A549 (cell line): ENCODE measurements around the gene TIMD4. TPM values are rescaled to one million over a fixed set of nuclear protein-coding genes. Genes with fewer than 3 reads are reported as not detected.

Experiments
- ATAC-seq, 2 experiments: fragments of 200-7000 bp in 1 of 2; fragments of >200 bp in 1 of 2; cut with Nextera tagmentation in 1 of 2; cut with Tn5 transposase in 1 of 2; 3 replicates each; pipeline versions ENCODE4 v1.8.0 to v1.9.1; 2018 to 2020; ENCODE audit warnings: mild to moderate bottlenecking in 1 of 2, moderate library complexity in 1 of 2
- CTCF ChIA-PET: fragments of 300-600 bp; sonication (Branson Sonifier 250); formaldehyde crosslinking; extraction: SDS; loops from one replicate; lab custom pipeline; 2021; ENCODE audit warnings: antibody characterized with exemption, inconsistent platforms; lab: Yijun Ruan, JAX
- POLR2A ChIA-PET: fragments of 350-600 bp; formaldehyde crosslinking; extraction: SDS; loops from one replicate; lab custom pipeline; 2021; ENCODE audit warnings: antibody characterized with exemption, inconsistent platforms; lab: Yijun Ruan, JAX
- DNase-seq, 2 experiments: peaks; one replicate each; pipeline versions ENCODE4 v3.0.0 to v3.0.0-alpha.2; 2011 to 2016; ENCODE audit warnings: low read depth in 1 of 2, low spot score in 1 of 2
- FAIRE-seq: peaks from 2 replicates; lab custom pipeline; 2011; peaks lifted over from hg19 to GRCh38; lab: Jason Lieb, UNC
- H3K27ac ChIP-seq, 2 experiments: fragments of >200 bp; sonication (Bioruptor Twin); formaldehyde crosslinking; 3 replicates each; pipeline ENCODE4 v1.5.1; 2016 to 2017
- H3K4me1 ChIP-seq: fragments of >200 bp; sonication (Bioruptor Twin); formaldehyde crosslinking; 3 replicates; pipeline ENCODE4 v1.6.1; 2016
- H3K4me2 ChIP-seq: fragments of >200 bp; sonication (Bioruptor Twin); formaldehyde crosslinking; 3 replicates; pipeline ENCODE4 v1.6.1; 2016
- H3K4me3 ChIP-seq: fragments of >200 bp; sonication (Bioruptor Twin); formaldehyde crosslinking; 3 replicates; pipeline ENCODE4 v1.5.1; 2016
- H3K9me3 ChIP-seq: fragments of >200 bp; sonication (Bioruptor Twin); formaldehyde crosslinking; 3 replicates; pipeline ENCODE4 v1.6.1; 2016
- CBX8 ChIP-seq: fragments of 200-600 bp; sonication (generic); IDR thresholded peaks from 2 replicates; pipeline ENCODE4 v1.6.1; 2016
- CEBPB ChIP-seq, 2 experiments: fragments of >200 bp in 1 of 2; sonication (Bioruptor Twin) in 1 of 2; formaldehyde crosslinking in 1 of 2; IDR thresholded peaks; 2 replicates each; pipeline ENCODE4 v1.6.1; 2012 to 2016
- CHD2 ChIP-seq: fragments of 150-350 bp; IDR thresholded peaks from 2 replicates; pipeline ENCODE4 v1.6.1; 2014; ENCODE audit warnings: low read length; ENCODE audit not compliant: partially characterized antibody
- EHMT2 ChIP-seq: fragments of 200-600 bp; sonication (generic); IDR thresholded peaks from 2 replicates; pipeline ENCODE4 v1.6.1; 2016; ENCODE audit warnings: antibody characterized with exemption, low read depth, mild to moderate bottlenecking, moderate library complexity
- ELK1 ChIP-seq: fragments of 150-350 bp; IDR thresholded peaks from 2 replicates; pipeline ENCODE4 v1.6.1; 2014; ENCODE audit warnings: low read depth, mild to moderate bottlenecking, low read length
- ESRRA ChIP-seq: fragments of 150-350 bp; IDR thresholded peaks from 2 replicates; pipeline ENCODE4 v1.6.1; 2014; ENCODE audit warnings: mild to moderate bottlenecking, low read length, borderline replicate concordance
- FOSL2 ChIP-seq, 2 experiments: fragments of 450-650 bp in 1 of 2; fragments of >200 bp in 1 of 2; sonication (Bioruptor Twin) in 1 of 2; formaldehyde crosslinking; IDR thresholded peaks; 2 replicates each; pipeline versions ENCODE4 v1.5.0 to v1.6.1; 2016 to 2020; ENCODE audit warnings: mild to moderate bottlenecking in 1 of 2, moderate library complexity in 1 of 2
- FOXS1 ChIP-seq: fragments of 250-450 bp; sonication (Bioruptor Pico); IDR thresholded peaks from 2 replicates; pipeline ENCODE4 v1.5.0; 2020; ENCODE audit warnings: mild to moderate bottlenecking, moderate library complexity
- GATA3 ChIP-seq: IDR thresholded peaks from 2 replicates; pipeline ENCODE4 v1.6.1; 2012; ENCODE audit warnings: borderline replicate concordance
- KDM5A ChIP-seq: fragments of 200-600 bp; sonication (generic); IDR thresholded peaks from 2 replicates; pipeline ENCODE4 v1.6.1; 2016; ENCODE audit warnings: antibody characterized with exemption, mild to moderate bottlenecking
- MAX ChIP-seq: IDR thresholded peaks from 2 replicates; pipeline ENCODE4 v1.6.1; 2012
- MAZ ChIP-seq: fragments of 150-350 bp; IDR thresholded peaks from 2 replicates; pipeline ENCODE4 v1.6.1; 2014; ENCODE audit warnings: antibody characterized with exemption, low read depth, low read length, borderline replicate concordance
- NR3C1 ChIP-seq: fragments of >200 bp; sonication (Bioruptor Twin); formaldehyde crosslinking; IDR thresholded peaks from 3 replicates; pipeline ENCODE4 v1.6.1; 2017
- PBX3 ChIP-seq: IDR thresholded peaks from 2 replicates; pipeline ENCODE4 v1.6.1; 2012
- PHF8 ChIP-seq: fragments of 200-600 bp; sonication (generic); IDR thresholded peaks from 2 replicates; pipeline ENCODE4 v1.6.1; 2016; ENCODE audit warnings: low read depth, mild to moderate bottlenecking, antibody characterized with exemption, moderate library complexity, borderline replicate concordance
- POLR2A ChIP-seq: IDR thresholded peaks from 2 replicates; pipeline ENCODE4 v1.6.1; 2012; ENCODE audit warnings: mild to moderate bottlenecking, low read length
- RCOR1 ChIP-seq: fragments of 150-350 bp; IDR thresholded peaks from 2 replicates; pipeline ENCODE4 v1.6.1; 2014; ENCODE audit warnings: antibody characterized with exemption, low read length, low read depth
- RFX5 ChIP-seq: fragments of 450-650 bp; IDR thresholded peaks from 2 replicates; pipeline ENCODE4 v1.7.1; 2014; ENCODE audit warnings: antibody characterized with exemption, mild to moderate bottlenecking, moderate library complexity
- SREBF2 ChIP-seq: fragments of 450-650 bp; IDR thresholded peaks from 2 replicates; pipeline ENCODE4 v1.6.1; 2014; ENCODE audit warnings: mild to moderate bottlenecking, moderate library complexity
- ZFP36 ChIP-seq: fragments of 450-650 bp; IDR thresholded peaks from 2 replicates; pipeline ENCODE4 v1.6.1; 2014; ENCODE audit warnings: borderline replicate concordance; ENCODE audit not compliant: partially characterized antibody
- ZNF302 ChIP-seq: fragments of 250-450 bp; sonication (Bioruptor Pico); IDR thresholded peaks from 2 replicates; pipeline ENCODE4 v1.9.0; 2021; ENCODE audit warnings: inconsistent platforms, mild to moderate bottlenecking, moderate library complexity
- WGBS: methylation state at CpG from one replicate; pipeline ENCODE4 v1.1.6; 2017; ENCODE audit errors: missing lambda C conversion rate; 5-methylcytosine and 5-hydroxymethylcytosine counted together
- polyA plus RNA-seq, 4 experiments: library from polyadenylated mRNA; depleted of rRNA in 3 of 4; stranded (reverse); fragments of >200 nt; fragmentation: RNase III in 1 of 4; extraction: RNeasy Plus Mini Kit Qiagen cat#74134 plus additional on column Dnase treatment in 1 of 4; gene quantifications; 2 replicates in 3 of 4; 3 replicates in 1 of 4; pipeline ENCODE4 v1.2.3, GENCODE V29; 2011 to 2017
- TF ChIP-seq, protein P1 (sequence below): fragments of >200 bp; sonication (Bioruptor Twin); formaldehyde crosslinking; IDR thresholded peaks from 3 replicates; pipeline ENCODE4 v1.6.1; 2016
- TF ChIP-seq, protein P2 (sequence below): fragments of 450-650 bp; IDR thresholded peaks from 2 replicates; pipeline ENCODE4 v1.6.1; 2014; ENCODE audit warnings: antibody characterized with exemption

The TIMD4 gene
- polyA plus RNA-seq, 2 of the 4 experiments (the other 2 are of a cell fraction): 2.3 to 4.6 TPM

- FAIRE-seq (no peak), ATAC-seq (no peak), DNase-seq (no peak)
- POLR2A ChIA-PET: no interaction called here
- Histone ChIP-seq H3K9me3 (no peaks in the 10 kb centered on the region), H3K4me3 (no peak overlapping the region), H3K4me2 (no peak overlapping the region), H3K4me1 (no peaks in the 10 kb centered on the region), H3K27ac (no peak overlapping the region)
- TF ChIP-seq POLR2A (no peak), PHF8 (no peak), MAX (no peak), SREBF2 (no peak), NR3C1 (no peak), CEBPB (IDR thresholded peaks at IDR 0.05) (no peak), GATA3 (no peak), CHD2 (no peak), ZFP36 (no peak), FOSL2 (IDR thresholded peaks at IDR 0.05) (no peak), FOSL2 (CRISPR knock-in tag; IDR thresholded peaks at IDR 0.05) (no peak)
- CTCF ChIA-PET: no interaction called here
- WGBS: 73% methylated on average over 3 of the region's 3 CpGs
Observed at GRCh38 chr5:156906807-156907206, 56.2 kb downstream of the TIMD4 start.

GRCh38 chr5:156896546-156896945 lies 66.5 kb downstream of the TIMD4 start:
- CTCF ChIA-PET: no interaction called here

GRCh38 chr5:156893517-156893916 lies 69.5 kb downstream of the TIMD4 start:
- CTCF ChIA-PET: interaction anchor here (0.6 kb wide), 2 partner anchors 43 to 254 kb away, joined by 3 to 4 read pairs; no protein-coding TSS in a partner anchor

More at GRCh38 chr5:156896546-156896945, 66.5 kb downstream of the TIMD4 start:
- Histone ChIP-seq H3K4me3 (no peak overlapping the region), H3K4me1 (no peaks in the 10 kb centered on the region), H3K9me3 (no peaks in the 10 kb centered on the region), H3K4me2 (no peak overlapping the region), H3K27ac (no peak overlapping the region)
- 72% methylated on average over 7 of the region's 7 CpGs for WGBS
- no peak for ATAC-seq
- no peak for TF ChIP-seq RFX5
- peak in 1 of 2 experiments; percentile 6; a peak in 1 of 4 replicates for TF ChIP-seq CEBPB (IDR thresholded peaks at IDR 0.05)
- TF ChIP-seq, all 56 proteins: peak for 1
- DNase-seq (no peak), FAIRE-seq (no peak)
- POLR2A ChIA-PET: no interaction called here

More at GRCh38 chr5:156893517-156893916, 69.5 kb downstream of the TIMD4 start:
- H3K4me1 ChIP-seq: no peaks in the 10 kb centered on the region
- no peak overlapping the region for H3K4me2 ChIP-seq
- 59% methylated on average over 1 of the region's 1 CpG for WGBS
- no peaks in the 10 kb centered on the region for H3K9me3 ChIP-seq
- ATAC-seq (no peak), FAIRE-seq (no peak), DNase-seq (no peak)
- TF ChIP-seq KDM5A (no peak), POLR2A (no peak), ZNF302 (CRISPR knock-in tag) (no peak), MAZ (no peak), CBX8 (no peak), FOXS1 (CRISPR knock-in tag) (no peak), PBX3 (no peak), RCOR1 (no peak), EHMT2 (no peak), ELK1 (no peak), ESRRA (no peak)
- TF ChIP-seq, protein P1, sequence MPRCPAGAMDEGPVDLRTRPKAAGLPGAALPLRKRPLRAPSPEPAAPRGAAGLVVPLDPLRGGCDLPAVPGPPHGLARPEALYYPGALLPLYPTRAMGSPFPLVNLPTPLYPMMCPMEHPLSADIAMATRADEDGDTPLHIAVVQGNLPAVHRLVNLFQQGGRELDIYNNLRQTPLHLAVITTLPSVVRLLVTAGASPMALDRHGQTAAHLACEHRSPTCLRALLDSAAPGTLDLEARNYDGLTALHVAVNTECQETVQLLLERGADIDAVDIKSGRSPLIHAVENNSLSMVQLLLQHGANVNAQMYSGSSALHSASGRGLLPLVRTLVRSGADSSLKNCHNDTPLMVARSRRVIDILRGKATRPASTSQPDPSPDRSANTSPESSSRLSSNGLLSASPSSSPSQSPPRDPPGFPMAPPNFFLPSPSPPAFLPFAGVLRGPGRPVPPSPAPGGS: no peak
- TF ChIP-seq, protein P2, sequence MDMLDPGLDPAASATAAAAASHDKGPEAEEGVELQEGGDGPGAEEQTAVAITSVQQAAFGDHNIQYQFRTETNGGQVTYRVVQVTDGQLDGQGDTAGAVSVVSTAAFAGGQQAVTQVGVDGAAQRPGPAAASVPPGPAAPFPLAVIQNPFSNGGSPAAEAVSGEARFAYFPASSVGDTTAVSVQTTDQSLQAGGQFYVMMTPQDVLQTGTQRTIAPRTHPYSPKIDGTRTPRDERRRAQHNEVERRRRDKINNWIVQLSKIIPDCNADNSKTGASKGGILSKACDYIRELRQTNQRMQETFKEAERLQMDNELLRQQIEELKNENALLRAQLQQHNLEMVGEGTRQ: no peak
- no peak overlapping the region for H3K4me3 ChIP-seq
- no peak overlapping the region for H3K27ac ChIP-seq
- POLR2A ChIA-PET: no interaction called here
